T-helper 22 cell (primary cell): ENCODE data around the gene VPS13D.
"Not testable (repeated sequence)": the region's sequence is repeated elsewhere in the genome, so short reads cannot be mapped to it uniquely, and the experiment has no call there.

Experiments
- DNase-seq: peaks from one replicate; pipeline ENCODE4 v3.0.0-alpha.2; 2020; ENCODE audit warnings: low read depth

VPS13D gene

DNA sequence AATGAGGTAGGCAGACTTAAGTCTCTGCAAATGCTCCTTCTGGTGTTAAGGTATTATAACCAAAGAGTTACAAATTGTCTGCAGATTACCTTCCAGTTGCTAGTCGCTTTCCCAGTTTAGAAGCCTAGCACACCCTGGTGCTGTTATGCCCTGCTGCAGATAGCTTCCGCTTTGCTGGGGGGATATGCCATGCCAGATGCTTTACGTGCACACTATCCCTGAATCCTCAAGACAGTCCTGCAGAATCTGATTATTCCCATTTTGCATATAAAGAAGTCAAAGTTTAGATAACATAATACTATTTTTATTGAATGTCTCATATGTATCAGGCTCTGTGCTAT is 221.7 kb downstream of the VPS13D start:
- DNase-seq = no peak

DNA sequence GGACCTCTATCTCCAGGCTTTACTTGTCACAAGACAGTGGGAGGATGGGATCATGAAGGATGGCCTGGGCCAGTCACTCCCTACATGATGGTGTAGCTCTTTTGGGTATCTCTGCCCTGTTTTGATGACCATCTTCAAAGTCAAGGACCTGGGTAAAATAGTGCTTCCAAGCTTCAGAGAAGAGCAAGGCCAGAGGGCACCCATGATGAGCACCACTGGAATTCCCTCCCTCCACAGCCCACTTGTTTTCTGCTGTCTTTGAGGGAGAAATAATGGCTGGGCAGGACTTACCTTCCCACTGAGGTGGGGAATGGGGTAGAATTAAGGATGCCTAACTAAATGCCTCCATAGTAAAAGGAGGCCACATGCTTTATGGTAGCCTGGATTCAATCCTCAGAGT is 222.4 kb downstream of the VPS13D start:
- no peak for DNase-seq

DNA sequence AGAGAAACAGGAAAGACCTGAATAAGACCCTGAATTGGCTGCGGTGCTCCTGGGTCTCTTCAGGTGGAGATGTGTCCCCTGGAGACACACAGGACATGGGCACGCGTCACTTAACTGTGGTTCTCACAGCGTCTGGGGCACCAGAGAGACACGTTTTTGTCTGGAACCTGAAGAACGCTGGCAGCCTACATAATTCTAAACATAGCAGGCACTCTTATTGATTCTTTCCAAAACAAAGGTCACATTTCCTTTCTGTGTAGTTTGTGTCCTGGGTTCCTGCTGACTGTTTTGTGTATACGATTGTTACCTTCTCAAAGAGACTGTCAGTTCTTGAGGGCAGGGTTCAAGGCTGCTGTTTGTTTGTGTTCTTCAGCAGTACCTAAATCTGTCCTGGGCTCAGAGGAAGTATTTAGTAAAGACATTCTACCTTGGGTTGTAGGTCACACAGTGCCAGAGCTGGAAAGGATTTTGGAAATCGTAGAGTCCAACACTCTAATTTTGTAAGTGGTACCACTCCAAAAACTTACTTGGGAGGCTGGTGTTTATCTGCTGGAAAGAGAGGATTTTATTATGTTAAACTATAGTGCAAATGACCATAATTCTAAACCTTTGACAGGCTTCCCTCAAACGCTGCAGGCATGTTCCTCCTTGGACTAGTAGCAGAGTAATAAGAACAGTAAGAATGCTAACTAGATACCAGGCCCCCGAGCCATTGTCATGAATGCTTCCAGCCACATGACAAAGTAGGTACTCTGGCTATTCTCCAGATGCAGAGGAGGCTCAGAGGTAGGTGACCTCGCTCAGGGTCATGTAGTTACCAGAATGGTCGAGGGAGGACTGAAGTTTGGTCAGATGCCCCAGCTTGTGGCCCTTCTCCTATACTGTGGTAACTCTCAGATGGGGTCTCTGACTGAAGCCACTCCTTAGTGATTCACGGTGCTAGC is 223.8 kb downstream of the VPS13D start:
- DNase-seq = no peak

DNA sequence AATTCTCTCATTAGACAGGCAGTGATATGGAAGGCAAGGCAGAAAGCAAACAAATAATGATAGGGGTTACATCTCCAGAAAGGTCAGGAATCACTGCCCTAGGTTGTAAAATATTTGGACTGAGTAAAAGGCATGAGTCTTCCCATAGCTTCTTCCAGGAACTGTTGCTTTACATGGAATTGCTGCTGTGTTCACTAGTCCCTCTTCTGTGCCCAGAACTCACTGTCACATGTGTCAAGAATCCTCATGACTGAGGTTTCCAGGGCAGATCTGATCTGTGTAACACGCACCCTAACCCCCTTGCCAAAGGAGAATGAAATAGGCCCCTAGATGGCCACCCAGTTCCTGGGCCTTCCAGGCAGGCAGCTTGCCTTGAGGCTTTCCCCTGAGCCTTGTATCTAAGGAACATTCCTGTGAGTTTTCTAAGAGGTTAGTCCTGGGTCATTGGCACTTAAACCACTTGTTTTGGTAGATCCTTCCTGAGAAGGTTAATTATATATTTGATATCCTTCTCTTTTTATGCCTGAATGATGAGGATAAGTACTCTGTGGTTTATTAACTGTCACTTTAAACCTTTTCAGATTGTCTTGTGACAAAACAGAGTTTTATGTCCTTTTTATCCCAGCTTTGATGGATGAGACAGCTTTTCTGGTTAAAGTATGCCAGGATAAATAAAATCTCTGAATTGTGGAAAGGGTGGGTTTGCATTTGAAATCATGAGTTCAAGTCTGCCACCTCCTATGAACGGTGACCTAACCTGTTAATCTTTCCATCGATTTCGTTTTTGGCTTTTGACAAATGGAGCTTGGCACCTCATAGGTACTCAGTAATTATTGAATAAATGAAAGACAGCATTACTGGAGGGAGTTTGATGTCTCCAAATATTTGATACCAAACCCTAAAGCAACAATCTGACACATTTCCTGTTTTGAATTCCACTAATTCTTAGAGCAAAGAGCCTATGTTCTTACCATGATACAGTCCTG is 224.9 kb downstream of the VPS13D start:
- no peak for DNase-seq

DNA sequence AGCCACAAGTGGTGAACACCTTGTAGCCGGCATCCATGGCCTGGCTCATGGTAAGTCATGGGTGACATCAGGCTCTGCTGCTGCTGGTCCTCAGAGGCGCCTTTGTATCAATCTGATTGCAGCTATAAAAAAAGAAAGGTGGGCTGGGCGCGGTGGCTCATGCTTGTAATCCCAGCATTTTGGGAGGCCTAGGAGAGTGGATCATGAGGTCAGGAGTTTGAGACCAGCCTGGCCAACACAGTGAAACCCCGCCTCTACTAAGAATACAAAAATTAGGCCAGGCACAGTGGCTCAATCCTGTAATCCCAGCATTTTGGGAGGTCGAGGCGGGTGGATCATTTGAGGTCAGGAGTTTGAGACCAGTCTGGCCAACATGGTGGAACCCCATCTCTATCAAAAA is 226.3 kb downstream of the VPS13D start:
- DNase-seq = not testable (repeated sequence)

DNA sequence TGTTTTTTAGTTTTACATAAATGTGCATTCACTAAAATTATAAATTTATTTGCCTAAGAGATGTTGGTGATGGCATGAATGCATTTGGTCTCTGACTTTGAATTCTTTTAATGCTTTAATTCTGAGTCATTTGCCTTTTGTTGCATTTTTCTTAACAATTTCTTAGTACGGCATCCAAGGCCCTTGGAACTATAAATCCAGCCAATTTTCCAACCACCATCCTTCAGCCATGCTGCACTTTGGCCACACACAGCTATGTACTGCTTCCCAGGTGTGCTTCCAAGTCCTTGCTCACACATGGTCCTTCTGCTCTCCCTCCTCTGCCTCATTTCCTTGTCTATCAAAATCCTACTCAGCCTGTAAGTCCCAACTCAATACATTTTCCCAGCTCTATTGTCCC is 227.1 kb downstream of the VPS13D start:
- DNase-seq = no peak

DNA sequence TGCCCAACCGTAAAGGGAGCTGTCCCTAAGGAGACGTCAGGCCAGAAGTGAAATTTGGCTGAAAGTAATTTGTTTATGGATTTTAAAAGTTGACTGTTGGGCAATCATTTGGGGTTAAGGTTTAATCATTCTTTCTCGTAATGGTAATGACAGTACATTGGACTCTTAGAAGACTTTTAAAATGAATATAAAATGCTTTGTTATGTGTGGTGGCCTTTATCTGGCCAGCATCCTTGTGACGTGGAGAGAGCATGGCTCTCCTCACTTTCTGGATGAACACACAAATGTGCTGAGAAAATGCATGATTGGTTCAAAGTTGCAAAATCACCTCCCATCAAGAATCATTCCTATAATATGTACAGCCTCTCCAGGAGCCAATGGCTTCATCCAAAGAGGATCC is 227.9 kb downstream of the VPS13D start:
- DNase-seq = no peak

DNA sequence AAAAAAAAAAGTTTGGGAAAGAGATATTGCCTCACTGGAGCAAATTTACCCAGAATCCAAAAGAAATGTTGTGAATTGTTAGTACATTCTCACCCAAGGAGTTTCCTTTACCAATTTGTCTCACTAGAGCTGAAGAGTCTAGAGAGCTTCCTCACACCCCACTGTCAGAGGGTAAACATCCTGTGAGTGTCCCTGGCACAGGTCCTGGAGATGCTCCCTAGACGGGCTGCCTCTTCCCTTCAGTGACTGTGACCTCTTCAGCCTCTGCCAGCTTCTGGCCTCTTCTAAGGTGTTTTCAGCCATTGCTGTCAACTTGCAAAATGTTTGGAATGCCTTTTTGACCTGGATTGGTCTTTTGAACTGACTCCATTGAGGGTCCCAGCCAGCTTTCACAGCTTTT is 228.7 kb downstream of the VPS13D start:
- no peak for DNase-seq

DNA sequence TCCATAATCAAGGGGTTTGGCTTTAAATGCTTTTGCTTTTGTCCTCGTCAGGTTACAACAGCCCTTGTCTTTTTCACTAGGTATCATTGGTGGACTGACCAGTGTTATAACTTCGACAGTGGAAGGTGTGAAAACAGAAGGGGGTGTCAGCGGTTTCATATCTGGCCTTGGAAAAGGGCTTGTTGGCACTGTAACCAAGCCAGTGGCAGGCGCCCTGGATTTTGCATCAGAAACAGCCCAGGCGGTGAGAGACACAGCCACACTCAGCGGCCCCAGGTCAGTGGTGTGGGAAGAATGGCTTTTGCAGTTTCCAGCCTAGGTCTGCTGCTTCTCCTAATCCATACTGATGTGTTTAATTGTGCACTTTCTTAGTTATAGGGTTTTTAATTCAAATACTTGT is 230.3 kb downstream of the VPS13D start:
- DNase-seq = no peak

DNA sequence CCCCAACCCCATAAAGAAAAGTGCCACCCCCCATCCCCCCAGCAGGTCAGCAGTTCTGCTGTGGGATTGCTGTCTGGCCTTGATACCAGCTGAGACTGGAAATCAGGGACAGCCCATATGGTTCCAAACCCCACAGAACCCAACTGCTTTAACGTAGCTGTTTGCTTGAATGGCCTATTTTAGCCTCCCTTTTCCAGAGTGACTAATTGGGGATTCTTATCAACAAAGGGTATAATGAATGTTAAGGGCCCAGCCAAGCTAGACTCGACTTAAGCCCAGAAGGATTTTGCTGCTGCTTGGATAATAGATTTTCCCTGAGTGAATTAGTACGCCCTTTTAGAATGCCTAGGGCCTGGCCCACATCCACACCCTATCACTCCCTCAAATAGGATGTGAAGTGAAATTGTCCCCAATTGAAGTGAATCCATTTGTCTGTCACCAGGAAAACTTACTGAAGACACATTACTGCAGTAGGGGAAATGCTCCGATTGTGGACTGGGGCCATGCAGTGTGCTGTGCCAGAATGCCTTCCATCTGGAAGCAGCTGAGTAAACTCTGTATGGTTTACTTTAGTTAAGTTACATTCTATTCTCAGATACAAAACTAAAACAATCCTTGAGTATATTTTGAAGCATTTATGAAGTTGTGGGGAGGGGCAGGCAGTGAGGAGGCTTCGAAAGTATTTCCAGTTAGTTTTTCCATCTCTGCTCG is 231.2 kb downstream of the VPS13D start:
- no peak for DNase-seq

DNA sequence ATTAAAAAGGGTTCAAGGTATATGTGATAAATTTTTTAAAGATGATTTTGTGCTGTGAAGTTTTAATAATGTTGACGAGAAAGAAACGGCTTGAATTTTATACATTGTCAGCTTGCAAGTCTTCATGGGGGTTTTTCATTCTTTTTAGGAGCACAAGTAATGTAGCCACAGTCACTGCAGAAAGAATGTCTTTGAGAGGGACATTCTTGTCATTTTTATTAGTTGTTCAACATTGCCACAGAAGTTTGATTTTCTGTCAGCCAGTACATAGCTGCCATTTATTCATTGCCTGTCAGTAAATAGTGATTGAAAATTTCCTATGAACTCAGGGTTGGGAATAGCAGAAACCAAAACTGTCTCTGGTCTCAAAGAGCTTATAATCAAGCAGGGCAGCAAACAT is 231.9 kb downstream of the VPS13D start:
- DNase-seq = no peak

DNA sequence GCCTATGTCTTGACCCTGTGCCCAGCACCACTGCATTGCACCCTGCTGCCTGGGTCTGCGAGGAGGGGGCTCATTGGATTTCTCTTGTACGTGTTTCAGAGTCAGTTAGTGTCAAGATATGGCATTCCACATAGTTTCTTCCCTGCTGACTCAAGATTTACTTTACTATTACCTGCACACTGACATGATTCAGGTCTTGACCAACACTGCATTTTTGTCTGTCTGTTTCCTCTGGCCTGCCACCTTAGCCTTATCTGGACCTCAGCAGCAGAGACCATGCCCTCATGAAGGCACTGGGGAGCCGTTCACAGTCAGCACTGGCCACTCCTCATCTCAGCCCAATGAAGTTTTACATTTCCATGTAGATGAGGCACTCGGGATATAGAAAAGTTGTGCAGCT is 232.8 kb downstream of the VPS13D start:
- DNase-seq = no peak

DNA sequence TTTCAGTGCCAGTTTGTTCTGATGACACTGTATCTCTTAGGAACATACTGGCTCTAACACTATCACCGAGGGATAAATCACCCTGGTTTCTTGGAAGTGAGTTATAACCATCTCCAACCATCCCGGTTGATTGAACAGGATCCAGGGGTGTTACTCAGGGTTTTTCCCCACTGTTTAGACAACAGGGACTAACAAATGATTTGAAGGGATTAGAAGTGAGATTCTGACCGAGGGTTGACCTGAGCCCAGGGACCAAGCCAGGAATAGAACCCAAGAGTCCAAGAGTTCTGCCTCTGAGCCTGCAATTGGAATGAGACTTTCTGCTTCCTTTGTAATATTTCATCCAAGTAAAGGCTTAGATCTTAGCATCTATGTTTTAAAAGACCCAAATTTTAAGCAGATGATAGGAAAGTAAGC is 234.2 kb downstream of the VPS13D start:
- no peak for DNase-seq

DNA sequence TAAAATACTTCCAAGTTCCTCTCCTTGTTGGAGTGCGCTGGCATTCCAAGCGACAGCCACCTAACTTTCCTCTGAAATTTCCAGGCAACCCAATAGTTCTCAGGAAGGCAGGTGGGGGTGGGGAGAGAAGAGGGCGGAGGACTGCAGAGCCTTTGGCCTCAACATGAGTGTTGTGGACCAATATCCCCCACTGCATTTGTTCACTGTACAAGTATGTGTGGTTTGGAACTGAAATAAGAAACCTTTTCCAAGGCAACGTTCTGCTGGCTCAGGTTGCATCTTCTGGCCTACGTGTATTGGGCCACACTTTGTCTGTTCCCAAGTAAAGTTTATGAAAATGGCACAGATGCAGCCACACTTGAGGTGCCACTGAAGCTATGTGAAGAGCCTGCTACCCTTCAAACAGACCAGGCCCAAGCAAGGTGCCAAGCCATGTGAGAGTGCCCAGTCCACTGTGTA is 234.8 kb downstream of the VPS13D start:
- DNase-seq = no peak

DNA sequence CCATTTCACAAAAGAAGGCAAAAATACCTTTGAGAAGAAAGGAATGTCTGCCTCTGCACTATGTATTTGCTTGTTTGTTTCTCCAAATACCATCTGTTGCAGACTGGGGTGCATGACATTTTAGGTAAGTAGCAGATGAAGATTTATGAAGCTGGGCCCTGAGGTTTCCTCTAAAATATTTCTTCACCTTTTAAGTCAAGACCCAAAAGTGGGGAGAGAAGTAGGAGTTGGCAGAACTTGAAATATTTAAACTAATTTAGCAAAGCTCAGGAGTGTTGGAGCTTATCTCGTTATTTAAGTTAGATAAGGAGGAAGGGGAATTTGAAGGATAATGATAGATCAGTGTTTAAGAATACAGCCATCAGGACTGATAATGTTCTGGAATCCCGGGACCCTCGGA is 235.3 kb downstream of the VPS13D start:
- DNase-seq = no peak

DNA sequence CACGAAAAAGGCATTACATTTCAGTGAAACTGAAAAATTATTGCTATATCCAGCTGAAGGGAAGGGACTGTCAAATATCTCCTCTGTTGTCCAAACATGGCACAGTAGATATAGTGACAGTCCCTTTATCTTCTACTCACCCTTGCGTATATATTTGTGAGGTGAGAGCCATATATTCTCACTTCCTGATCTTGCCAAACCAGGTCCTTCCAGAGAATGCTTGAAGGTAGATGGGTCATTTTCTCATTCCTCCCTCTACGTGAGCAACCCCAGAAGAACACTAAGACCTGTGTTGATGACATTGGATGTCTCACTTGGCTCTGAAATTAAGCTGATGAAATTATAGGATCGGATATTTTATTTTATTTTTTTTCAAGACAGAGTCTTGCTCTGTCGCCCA is 237.0 kb downstream of the VPS13D start:
- no peak for DNase-seq

DNA sequence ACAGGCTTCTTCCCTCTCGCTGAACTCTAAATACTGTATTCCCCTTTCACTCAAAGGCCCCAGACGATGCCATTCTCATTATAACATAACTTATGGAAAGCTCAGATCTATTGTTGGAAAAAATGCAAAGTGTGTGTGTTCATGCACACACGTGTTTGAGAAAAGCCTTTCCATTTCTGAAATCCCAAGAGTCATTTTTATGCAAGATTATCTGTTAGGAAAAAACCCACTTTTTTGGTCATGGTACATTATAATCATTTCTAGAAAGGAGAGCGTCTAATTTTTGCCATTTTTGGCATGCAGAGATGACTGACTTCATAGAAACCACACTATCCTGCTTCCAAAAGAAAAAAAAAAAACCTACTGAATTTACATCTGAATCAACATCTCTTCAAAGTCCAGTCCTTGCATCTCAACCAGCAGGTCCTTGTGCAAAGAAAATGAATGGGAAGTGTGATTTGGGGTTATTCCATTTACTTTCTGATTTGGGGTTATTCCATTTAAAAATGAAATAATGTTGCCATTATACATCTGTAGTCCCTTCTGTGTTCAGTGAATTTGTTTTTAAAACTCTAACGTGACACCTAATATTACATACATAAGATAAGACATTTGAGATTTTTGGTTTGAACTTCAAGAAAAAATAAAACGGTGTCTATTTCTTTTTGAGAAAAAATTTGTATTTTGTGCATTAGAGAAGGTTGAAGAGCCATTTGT is 237.9 kb downstream of the VPS13D start:
- no peak for DNase-seq

DNA sequence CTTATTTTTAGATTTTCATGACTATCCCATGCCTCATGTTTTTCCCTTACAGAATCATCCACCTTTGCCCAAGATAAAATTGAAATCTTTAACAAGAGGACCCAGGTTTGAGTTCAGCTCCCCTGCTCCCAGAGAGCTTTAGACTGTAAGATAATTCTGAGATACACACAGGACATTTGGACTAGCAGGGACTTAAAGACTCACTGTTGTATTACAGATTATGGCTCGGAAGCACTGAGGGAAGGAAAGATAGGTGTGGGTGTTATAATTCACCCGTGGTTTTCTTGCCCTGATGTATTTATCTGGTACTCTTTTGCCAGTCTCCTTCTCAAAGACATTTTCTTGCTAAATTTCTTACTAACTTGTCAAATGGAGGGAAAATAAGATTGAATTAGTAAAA is 238.5 kb downstream of the VPS13D start:
- no peak for DNase-seq

DNA sequence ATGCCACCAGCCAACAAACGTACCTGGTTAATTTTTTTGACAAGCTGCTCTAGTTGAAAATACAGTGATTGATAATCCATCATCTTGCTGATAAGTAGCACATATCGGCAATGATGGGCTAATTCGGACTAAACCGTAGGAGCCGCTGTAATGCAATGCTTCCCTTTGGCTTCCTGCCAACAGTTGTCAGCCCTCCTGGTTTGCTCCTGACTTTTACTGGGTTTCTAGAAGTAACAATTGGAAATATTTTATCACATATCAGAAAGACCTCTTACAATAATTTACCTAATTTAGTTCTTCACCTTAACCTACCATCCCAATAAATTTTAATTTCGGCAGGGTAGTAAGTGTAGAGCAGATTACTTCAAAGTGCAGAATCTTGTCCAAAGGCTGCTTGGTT is 239.7 kb downstream of the VPS13D start:
- DNase-seq = no peak

DNA sequence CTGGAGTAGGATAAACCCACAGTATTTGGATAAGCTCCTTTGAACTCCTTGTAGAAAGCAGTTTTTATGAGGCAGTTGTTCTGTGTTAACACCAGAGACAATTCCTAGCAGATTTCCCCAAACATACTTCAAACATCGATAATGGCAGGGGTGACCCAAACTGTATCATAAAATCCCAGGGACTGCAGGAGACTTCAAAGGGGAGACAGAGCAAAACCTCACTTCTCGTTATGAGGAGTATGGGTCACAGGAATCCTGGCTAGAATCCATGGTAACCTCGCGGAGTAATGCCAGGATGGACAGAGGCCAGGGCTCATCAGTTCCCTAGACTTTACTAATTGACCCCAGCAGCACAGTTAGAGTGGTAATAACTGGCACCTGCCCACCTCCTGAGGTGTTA is 240.2 kb downstream of the VPS13D start:
- no peak for DNase-seq

DNA sequence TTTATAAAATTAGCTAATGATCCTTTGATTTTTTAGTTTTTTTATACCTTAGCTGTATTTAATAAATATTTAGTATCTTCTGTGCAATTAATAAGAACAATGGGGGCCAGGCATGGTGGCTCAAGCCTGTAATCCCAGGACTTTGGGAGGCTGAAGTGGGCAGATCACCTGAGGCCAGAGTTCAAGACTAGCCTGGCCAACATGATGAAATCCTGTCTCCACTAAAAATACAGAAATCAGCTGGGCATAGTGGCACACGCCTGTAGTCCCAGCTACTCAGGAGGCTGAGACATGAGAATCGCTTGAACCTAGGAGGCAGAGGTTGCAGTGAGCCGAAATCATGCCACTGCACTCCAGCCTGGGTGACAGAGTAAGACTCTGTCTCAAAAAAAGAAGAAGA is 241.1 kb downstream of the VPS13D start:
- DNase-seq = not testable (repeated sequence)
